ENCODE results near the gene MED13L. TPM values are rescaled to one million over a fixed set of nuclear protein-coding genes. Genes with fewer than 3 reads are reported as not detected.

The MED13L gene
- polyA plus RNA-seq, 1 donor (not counting 4 experiments of a cell fraction or from before 2014, with no cell fraction given): 31.7 TPM

GRCh38 chr12:116299665-116300328, 22.3 kb upstream of the MED13L start:
- DNase-seq (ENCODE audit: low read depth, low spot score): no peak
- H3K4me3 ChIP-seq (ENCODE audit: control insufficient read depth in 2 of 3, extremely low read depth in 1 of 3, insufficient read depth in 2 of 3, low read depth in 1 of 3, low read length in 3 of 3): no peak overlapping the region
- no peak overlapping the region for H3K4me2 ChIP-seq (ENCODE audit: control insufficient read depth, extremely low read depth, insufficient read depth, low read depth, low read length)
- H4K20me1 ChIP-seq (ENCODE audit: control insufficient read depth, extremely low read depth, insufficient read depth, low read length): no peaks in the 10 kb centered on the region
- H3K27ac ChIP-seq (ENCODE audit: control insufficient read depth, insufficient read depth, low read length): no peak overlapping the region
- dilution Hi-C loops (cut with MboI; ENCODE audit: extremely low pct_ligation_motif_present, low sequenced_read_pairs): no loop called here
- no peaks in the 10 kb centered on the region for H3K79me2 ChIP-seq (ENCODE audit: control insufficient read depth, insufficient read depth, low read length)
- FAIRE-seq: no peak
- no peaks in the 10 kb centered on the region for H3K36me3 ChIP-seq (ENCODE audit: control insufficient read depth in 2 of 2, extremely low read depth in 1 of 2, insufficient read depth in 2 of 2, low read length in 2 of 2)
- H2AFZ ChIP-seq (ENCODE audit: control insufficient read depth, low read length): no peak overlapping the region
- TF ChIP-seq CTCF (optimal IDR thresholded peaks at IDR 0.05 in 1 of 3, IDR thresholded peaks at IDR 0.05 in 1 of 3, conservative IDR thresholded peaks at IDR 0.05 in 1 of 3; ENCODE audit: extremely low read depth in 1 of 3, insufficient read depth in 2 of 3, low read length in 3 of 3) (no peak), EZH2 (IDR thresholded peaks at IDR 0.05; ENCODE audit: low read length) (no peak)
- no peaks in the 10 kb centered on the region for H3K9me1 ChIP-seq (ENCODE audit: control insufficient read depth, extremely low read depth, insufficient read depth, low read length)
- H3K4me1 ChIP-seq (ENCODE audit: control insufficient read depth, extremely low read depth, insufficient read depth, low read length): no peaks in the 10 kb centered on the region
- no peaks in the 10 kb centered on the region for H3K9me3 ChIP-seq (ENCODE audit: control insufficient read depth, low read depth, low read length)
- peaks cover 3% of the 10 kb centered on the region for H3K27me3 ChIP-seq (ENCODE audit: control insufficient read depth, extremely low read depth, insufficient read depth, low read length)
- H3K9ac ChIP-seq (ENCODE audit: control insufficient read depth, extremely low read depth, insufficient read depth, low read length): no peak overlapping the region

GRCh38 chr12:116299064-116299463, 21.6 kb upstream of the MED13L start:
- dilution Hi-C loops (cut with MboI; ENCODE audit: extremely low pct_ligation_motif_present, low sequenced_read_pairs): no loop called here
- no peak overlapping the region for H2AFZ ChIP-seq (ENCODE audit: control insufficient read depth, low read length)
- peaks cover 3% of the 10 kb centered on the region for H3K27me3 ChIP-seq (ENCODE audit: control insufficient read depth, extremely low read depth, insufficient read depth, low read length)
- no peak overlapping the region for H3K9ac ChIP-seq (ENCODE audit: control insufficient read depth, extremely low read depth, insufficient read depth, low read length)
- no peaks in the 10 kb centered on the region for H4K20me1 ChIP-seq (ENCODE audit: control insufficient read depth, extremely low read depth, insufficient read depth, low read length)
- H3K4me3 ChIP-seq (ENCODE audit: control insufficient read depth in 2 of 3, extremely low read depth in 1 of 3, insufficient read depth in 2 of 3, low read depth in 1 of 3, low read length in 3 of 3): no peak overlapping the region
- H3K36me3 ChIP-seq (ENCODE audit: control insufficient read depth in 2 of 2, extremely low read depth in 1 of 2, insufficient read depth in 2 of 2, low read length in 2 of 2): no peaks in the 10 kb centered on the region
- no peaks in the 10 kb centered on the region for H3K79me2 ChIP-seq (ENCODE audit: control insufficient read depth, insufficient read depth, low read length)
- H3K9me3 ChIP-seq (ENCODE audit: control insufficient read depth, low read depth, low read length): no peaks in the 10 kb centered on the region
- no peaks in the 10 kb centered on the region for H3K4me1 ChIP-seq (ENCODE audit: control insufficient read depth, extremely low read depth, insufficient read depth, low read length)
- no peak overlapping the region for H3K4me2 ChIP-seq (ENCODE audit: control insufficient read depth, extremely low read depth, insufficient read depth, low read depth, low read length)
- FAIRE-seq (no peak), DNase-seq (ENCODE audit: low read depth, low spot score) (no peak)
- H3K27ac ChIP-seq (ENCODE audit: control insufficient read depth, insufficient read depth, low read length): no peak overlapping the region
- TF ChIP-seq EZH2 (IDR thresholded peaks at IDR 0.05; ENCODE audit: low read length) (no peak), CTCF (optimal IDR thresholded peaks at IDR 0.05 in 1 of 3, IDR thresholded peaks at IDR 0.05 in 1 of 3, conservative IDR thresholded peaks at IDR 0.05 in 1 of 3; ENCODE audit: extremely low read depth in 1 of 3, insufficient read depth in 2 of 3, low read length in 3 of 3) (no peak)
- H3K9me1 ChIP-seq (ENCODE audit: control insufficient read depth, extremely low read depth, insufficient read depth, low read length): no peaks in the 10 kb centered on the region

All from keratinocyte (primary cell).